Right forelimb (tissue), 1 donor: ENCODE data around the gene OR13C3.
"Not testable (repeated sequence)": the region's sequence is repeated elsewhere in the genome, so short reads cannot be mapped to it uniquely, and the experiment has no call there.

ENCODE experiments used
- DNase-seq: peaks from one replicate; pipeline ENCODE4 v3.0.0-alpha.2; 2018

OR13C3 gene

DNA sequence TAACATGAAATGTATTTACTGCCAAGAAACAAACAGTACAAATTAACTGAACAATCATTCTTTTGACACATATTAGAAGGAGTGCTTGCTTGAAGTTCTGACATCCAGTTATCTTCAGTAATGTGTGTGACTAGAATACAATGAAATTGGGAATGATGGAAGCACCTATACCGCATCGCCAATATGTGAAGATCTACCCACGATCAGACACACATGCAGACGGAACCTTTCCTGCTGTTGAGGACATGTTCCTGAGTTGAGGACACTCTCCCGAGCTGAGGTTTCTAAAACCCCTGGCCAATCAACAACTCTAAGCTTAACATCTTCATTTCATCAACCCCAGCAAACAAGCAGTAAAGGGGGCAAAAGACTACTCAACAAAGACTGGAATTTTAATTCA, at the start of gene OR13C3:
TSS of gene OR13C3 (minus strand) at position 101 of the 400 bp plus-strand sequence. CDS start 133 bp downstream, outside the sequence.
- no peak for DNase-seq

DNA sequence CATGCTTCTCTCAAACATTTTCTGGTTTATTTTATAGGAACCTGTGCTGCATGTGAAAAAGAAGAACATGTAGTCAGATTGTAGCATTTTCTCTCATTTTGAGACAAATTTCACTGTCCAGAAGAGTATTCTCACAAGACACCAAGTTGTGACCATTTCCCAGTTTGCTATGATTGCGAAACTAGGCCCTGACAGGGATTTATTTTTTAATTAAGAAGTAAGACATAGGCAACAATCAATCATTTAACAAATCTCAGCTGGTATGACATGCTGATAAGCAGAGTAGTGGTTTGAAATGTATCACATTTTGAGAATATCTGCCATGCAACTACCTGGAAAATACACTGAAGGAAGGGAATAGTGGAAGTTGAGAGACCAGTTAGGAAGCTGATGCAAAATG, 43.9 kb upstream of the OR13C3 start:
- DNase-seq: no peak

DNA sequence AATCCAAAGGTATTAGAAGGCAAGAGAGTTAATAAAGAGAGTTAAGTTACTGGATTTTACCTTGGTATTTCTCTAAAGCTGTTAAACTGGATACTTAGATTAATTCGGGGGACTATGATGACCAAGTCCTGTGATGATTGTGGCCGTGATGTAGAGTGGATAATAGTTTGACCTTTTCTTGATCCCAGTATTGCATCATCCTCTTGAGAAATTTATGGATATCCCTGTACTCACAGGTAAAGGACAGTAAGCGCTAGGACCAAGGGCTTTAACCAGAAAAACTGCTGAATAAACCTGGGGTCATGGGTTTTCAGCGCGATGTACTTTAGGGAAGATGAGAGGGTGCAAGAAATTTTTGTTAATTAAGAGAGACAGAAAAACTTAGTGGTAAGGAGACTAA, 40.6 kb upstream of the OR13C3 start:
- no peak for DNase-seq

- DNase-seq: no peak
Observed at GRCh38 chr9:104575456-104575855, 38.8 kb upstream of the OR13C3 start.

DNA sequence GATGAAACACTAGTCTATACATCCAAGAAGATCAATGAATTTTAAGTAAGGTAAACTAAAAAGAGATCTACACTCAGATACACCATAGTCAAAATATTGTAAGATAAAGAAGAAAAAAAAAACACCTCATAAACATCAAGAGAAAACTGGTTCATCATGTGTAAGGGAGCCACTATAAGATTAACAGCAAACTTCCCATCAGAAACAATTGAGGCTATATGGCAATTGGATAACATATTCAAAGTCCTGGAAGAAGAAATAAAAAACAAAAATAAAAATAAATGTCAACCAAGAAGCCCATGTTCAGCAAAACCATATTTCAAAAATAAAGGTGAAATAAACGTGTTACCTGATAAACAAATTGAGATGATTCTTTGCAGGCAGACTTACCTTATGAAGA, 36.0 kb upstream of the OR13C3 start:
- no peak for DNase-seq

GRCh38 chr9:104568868-104569267, 32.2 kb upstream of the OR13C3 start, which contains the start of gene OR13C8:
Gene OR13C8, plus strand, starts transcription at chr9:104569168. Its CDS starts 0 bp downstream, at chr9:104569168.
- DNase-seq: no peak

DNA sequence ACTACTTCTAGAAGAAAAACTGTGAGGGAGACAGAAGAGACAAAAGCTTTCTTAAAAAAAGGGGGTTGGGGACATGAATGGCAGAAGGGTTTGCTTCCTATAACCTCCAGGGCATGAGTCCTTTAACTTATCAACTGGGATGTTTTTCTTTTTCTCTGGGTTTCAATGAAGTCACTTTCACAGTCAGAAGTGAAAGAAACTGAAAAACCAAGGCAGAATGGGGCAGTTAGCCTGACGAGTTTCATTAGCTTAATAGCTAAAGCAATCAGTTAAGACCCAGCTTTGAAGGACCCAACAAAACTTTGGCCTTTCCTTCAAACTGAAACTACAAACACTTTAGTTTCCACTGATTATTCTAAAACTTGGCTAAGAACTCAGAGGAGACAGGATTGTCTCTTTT, 27.7 kb upstream of the OR13C3 start:
- no peak for DNase-seq

- DNase-seq: no peak
Observed at GRCh38 chr9:104556830-104557634, 20.4 kb upstream of the OR13C3 start.

GRCh38 chr9:104555521-104555920, 18.9 kb upstream of the OR13C3 start:
- no peak for DNase-seq

DNA sequence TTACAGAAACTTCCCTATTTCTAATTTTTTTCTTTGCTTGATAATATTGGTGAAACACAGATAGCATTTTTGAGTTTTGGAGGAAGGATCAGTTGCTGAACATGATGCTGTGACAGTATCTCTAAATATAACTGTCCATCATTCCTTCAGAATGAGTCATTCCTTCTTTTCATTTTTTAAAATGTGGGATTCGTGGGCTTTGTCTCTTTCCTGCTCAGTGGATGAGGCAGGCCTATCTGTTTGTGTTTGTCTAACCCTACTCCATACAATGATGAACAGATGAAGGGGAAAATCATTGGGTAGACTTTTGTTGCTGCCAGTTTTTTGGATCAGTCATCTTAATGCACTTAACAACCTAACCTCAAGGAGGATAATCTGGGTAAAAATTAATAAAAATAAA, 16.6 kb upstream of the OR13C3 start:
- DNase-seq: no peak

DNA sequence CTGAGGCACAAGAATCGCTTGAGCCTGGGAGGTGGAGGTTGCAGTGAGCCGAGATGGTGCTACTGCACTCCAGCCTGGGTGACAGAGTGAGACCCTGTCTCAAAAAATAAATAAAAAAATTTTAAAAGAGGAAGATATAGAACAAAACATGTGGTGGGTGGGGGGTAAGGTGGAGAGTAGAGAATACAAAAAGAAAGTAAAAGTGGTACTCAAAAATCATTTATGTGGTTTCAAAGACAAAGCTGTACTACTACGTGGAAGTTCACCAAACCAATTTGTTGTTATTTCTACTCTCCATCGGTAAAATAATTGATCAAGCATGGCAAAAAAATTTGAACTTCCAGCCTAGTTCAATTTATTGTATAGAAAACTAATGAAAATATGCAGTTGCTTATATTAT, 8.0 kb upstream of the OR13C3 start:
- no peak for DNase-seq

DNA sequence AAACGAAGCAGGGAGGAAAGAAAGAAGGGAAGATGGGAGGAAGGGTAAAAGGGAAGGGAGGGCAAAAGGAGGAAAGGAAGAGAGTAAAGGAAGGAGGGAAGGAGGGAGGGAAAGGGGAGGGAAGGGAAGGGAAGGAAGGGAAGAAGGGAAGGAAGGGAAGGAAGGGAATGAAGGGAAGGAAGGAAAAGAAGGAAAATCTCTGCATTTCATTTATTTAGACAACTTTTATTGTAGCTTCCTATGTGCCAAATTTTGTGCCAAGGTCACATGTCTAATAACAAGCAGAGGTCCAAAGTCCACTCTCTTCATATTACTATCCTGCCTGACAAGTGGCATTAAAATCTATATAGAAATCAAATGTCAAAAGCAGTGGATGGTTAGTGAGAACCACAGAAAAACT, 2.6 kb upstream of the OR13C3 start:
- no peak for DNase-seq

DNA sequence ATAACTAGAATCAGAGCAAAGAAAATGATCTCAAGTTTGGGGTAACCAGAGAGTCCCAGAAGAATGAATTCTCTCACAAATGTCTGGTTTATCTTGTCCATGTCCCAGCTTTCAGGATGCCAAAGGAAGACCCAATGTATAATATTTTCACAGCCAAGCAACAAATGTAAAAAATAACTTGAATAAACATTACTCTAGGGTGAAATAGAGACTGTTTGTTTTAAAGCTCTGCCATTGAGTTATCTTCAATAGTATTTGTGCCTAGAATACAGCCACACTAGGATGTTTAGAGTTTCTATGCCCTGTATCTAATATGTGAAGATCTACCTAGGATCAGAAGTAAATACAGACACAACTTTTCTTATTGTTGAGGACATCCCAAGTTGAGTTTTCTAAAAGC, 9.5 kb downstream of the OR13C3 start, which contains the start of gene OR13C4:
TSS of gene OR13C4 (minus strand) at position 101 of the 400 bp plus-strand sequence. CDS start at position 101, 0 bp downstream.
- no peak for DNase-seq

- not testable (repeated sequence) for DNase-seq
Observed at GRCh38 chr9:104520241-104520640, 16.4 kb downstream of the OR13C3 start.

- DNase-seq: no peak
Observed at GRCh38 chr9:104514901-104515300, 21.8 kb downstream of the OR13C3 start.

- no peak for DNase-seq
Observed at GRCh38 chr9:104506565-104506964, 30.1 kb downstream of the OR13C3 start.

DNA sequence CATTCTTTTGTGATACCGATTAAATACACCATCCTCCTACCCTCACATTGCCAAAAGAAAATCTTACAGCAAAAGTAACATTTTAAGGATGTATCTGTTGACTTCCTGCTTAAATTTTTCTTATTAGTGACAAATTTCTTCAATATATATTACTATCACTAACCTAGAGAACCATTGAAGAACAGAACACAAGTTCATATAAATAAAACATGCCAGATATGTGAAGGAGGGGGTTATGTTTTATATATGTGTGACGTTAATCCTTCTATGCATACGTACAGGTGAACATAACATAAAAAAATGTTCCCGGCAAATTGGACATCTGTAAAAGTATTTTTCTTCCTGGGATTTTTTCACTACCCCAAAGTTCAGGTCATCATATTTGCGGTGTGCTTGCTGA, 32.7 kb downstream of the OR13C3 start, which contains the start of gene OR13F1:
TSS of gene OR13F1 (plus strand) at position 301 of the 400 bp plus-strand sequence. CDS start at position 301, 0 bp downstream.
- DNase-seq: no peak

- no peak for DNase-seq
Observed at GRCh38 chr9:104503440-104503839, 33.2 kb downstream of the OR13C3 start.

DNA sequence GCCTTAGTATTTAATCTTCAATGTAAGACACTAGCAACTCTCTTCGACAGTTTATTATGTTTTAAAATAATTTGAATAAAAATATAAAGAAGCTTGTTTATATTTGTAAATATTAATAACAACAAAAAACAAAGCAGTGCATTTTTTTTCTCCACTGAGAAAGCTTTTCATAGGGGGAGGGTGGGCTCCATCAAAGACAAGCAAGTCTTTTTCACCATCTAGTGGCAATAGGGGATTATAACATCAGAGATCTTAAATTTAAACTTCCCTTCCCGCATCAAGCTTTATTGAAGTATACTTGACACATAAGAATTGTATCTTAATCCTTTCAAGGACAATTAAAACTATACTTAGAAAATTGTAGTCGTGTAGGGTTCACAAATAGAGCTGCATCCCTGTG, 41.8 kb downstream of the OR13C3 start:
- no peak for DNase-seq
